Effector memory CD4-positive, alpha-beta T cell (primary cell): Measurements from ENCODE around the gene CD24.

Source experiments
- DNase-seq, 3 donors: peaks; one replicate each; pipeline ENCODE4 v3.0.0-alpha.2; 2020
- H3K27ac ChIP-seq: 2 replicates; pipeline ENCODE4 v1.7.0; 2013; ENCODE audit warnings: mild to moderate bottlenecking, low read length, moderate library complexity; ENCODE audit not compliant: insufficient read depth, poor library complexity, severe bottlenecking
- H3K27me3 ChIP-seq: replicated peaks from 2 replicates; pipeline ENCODE4 v1.7.0; 2013; ENCODE audit warnings: mild to moderate bottlenecking, low read length; ENCODE audit not compliant: insufficient read depth, control insufficient read depth, poor library complexity, severe bottlenecking
- H3K36me3 ChIP-seq: 2 replicates; pipeline ENCODE4 v1.7.0; 2013; ENCODE audit warnings: mild to moderate bottlenecking, low read length, moderate library complexity; ENCODE audit not compliant: control insufficient read depth, insufficient read depth
- H3K4me1 ChIP-seq: 2 replicates; pipeline ENCODE4 v1.7.0; 2013; ENCODE audit warnings: low read length, mild to moderate bottlenecking; ENCODE audit not compliant: control insufficient read depth, insufficient read depth, poor library complexity, severe bottlenecking
- H3K4me3 ChIP-seq: 2 replicates; pipeline ENCODE4 v1.7.0; 2013; ENCODE audit warnings: low read length, low read depth, mild to moderate bottlenecking; ENCODE audit not compliant: insufficient read depth, poor library complexity, severe bottlenecking
- H3K9me3 ChIP-seq: 2 replicates; pipeline ENCODE4 v1.7.0; 2013; ENCODE audit warnings: mild to moderate bottlenecking, low read length, moderate library complexity; ENCODE audit not compliant: control insufficient read depth

CD24 gene

GRCh38 chr6:106981926-106982325 lies 7.4 kb upstream of the CD24 start:
- Histone ChIP-seq H3K36me3 (no peaks in the 10 kb centered on the region), H3K9me3 (no peaks in the 10 kb centered on the region), H3K4me1 (no peaks in the 10 kb centered on the region), H3K27ac (no peak overlapping the region), H3K4me3 (no peak overlapping the region), H3K27me3 (no peaks in the 10 kb centered on the region)
- no peak for DNase-seq

- Histone ChIP-seq H3K27me3 (no peaks in the 10 kb centered on the region), H3K9me3 (no peaks in the 10 kb centered on the region), H3K4me1 (no peaks in the 10 kb centered on the region), H3K27ac (no peak overlapping the region), H3K36me3 (no peaks in the 10 kb centered on the region), H3K4me3 (no peak overlapping the region)
- DNase-seq: no peak
These were observed 6.4 kb upstream of the CD24 start for GRCh38 chr6:106980926-106981325.

GRCh38 chr6:106979435-106979884 lies 4.9 kb upstream of the CD24 start:
- Histone ChIP-seq H3K4me1 (peaks cover 9% of the 10 kb centered on the region), H3K36me3 (no peaks in the 10 kb centered on the region), H3K27me3 (peaks cover 9% of the 10 kb centered on the region), H3K9me3 (no peaks in the 10 kb centered on the region), H3K4me3 (no peak overlapping the region), H3K27ac (no peak overlapping the region)
- peak; percentile 33 to 65 (median 44) for DNase-seq

- no peak overlapping the region for H3K27ac ChIP-seq
- no peaks in the 10 kb centered on the region for H3K36me3 ChIP-seq
- H3K27me3 ChIP-seq: peaks cover 23% of the 10 kb centered on the region
- H3K4me3 ChIP-seq: no peak overlapping the region
- H3K4me1 ChIP-seq: peaks cover 17% of the 10 kb centered on the region
- no peak for DNase-seq
- no peaks in the 10 kb centered on the region for H3K9me3 ChIP-seq
These were observed 2.7 kb upstream of the CD24 start for GRCh38 chr6:106977246-106977645.

GRCh38 chr6:106976270-106976669 lies 1.7 kb upstream of the CD24 start:
- Histone ChIP-seq H3K4me3 (no peak overlapping the region), H3K27me3 (peaks cover 23% of the 10 kb centered on the region), H3K27ac (no peak overlapping the region), H3K36me3 (no peaks in the 10 kb centered on the region), H3K4me1 (peaks cover 17% of the 10 kb centered on the region), H3K9me3 (no peaks in the 10 kb centered on the region)
- DNase-seq: no peak

- Histone ChIP-seq H3K4me3 (peak overlapping the region; percentile 10), H3K9me3 (no peaks in the 10 kb centered on the region), H3K27ac (no peak overlapping the region), H3K27me3 (peaks cover 23% of the 10 kb centered on the region), H3K4me1 (peaks cover 17% of the 10 kb centered on the region), H3K36me3 (no peaks in the 10 kb centered on the region)
- no peak for DNase-seq
These were observed 1.2 kb upstream of the CD24 start for GRCh38 chr6:106975738-106976064.

- DNase-seq: no peak
- H3K4me1 ChIP-seq: peaks cover 17% of the 10 kb centered on the region
- no peaks in the 10 kb centered on the region for H3K36me3 ChIP-seq
- H3K27ac ChIP-seq: no peak overlapping the region
- H3K27me3 ChIP-seq: peaks cover 23% of the 10 kb centered on the region
- H3K4me3 ChIP-seq: peak overlapping the region; percentile 49
- no peaks in the 10 kb centered on the region for H3K9me3 ChIP-seq
These were observed 639 bp upstream of the CD24 start for GRCh38 chr6:106974999-106975737.

GRCh38 chr6:106973836-106974335 lies 643 bp downstream of the CD24 start:
- peaks cover 23% of the 10 kb centered on the region for H3K27me3 ChIP-seq
- no peaks in the 10 kb centered on the region for H3K9me3 ChIP-seq
- no peak for DNase-seq
- peak overlapping the region; percentile 37 for H3K4me3 ChIP-seq
- peaks cover 17% of the 10 kb centered on the region for H3K4me1 ChIP-seq
- no peaks in the 10 kb centered on the region for H3K36me3 ChIP-seq
- no peak overlapping the region for H3K27ac ChIP-seq

GRCh38 chr6:106973018-106973835 lies 1.3 kb downstream of the CD24 start:
- Histone ChIP-seq H3K27ac (no peak overlapping the region), H3K4me1 (peaks cover 17% of the 10 kb centered on the region), H3K4me3 (no peak overlapping the region), H3K9me3 (no peaks in the 10 kb centered on the region), H3K27me3 (peaks cover 23% of the 10 kb centered on the region), H3K36me3 (no peaks in the 10 kb centered on the region)
- no peak for DNase-seq

- no peak overlapping the region for H3K4me3 ChIP-seq
- H3K9me3 ChIP-seq: no peaks in the 10 kb centered on the region
- H3K27ac ChIP-seq: no peak overlapping the region
- no peak for DNase-seq
- H3K27me3 ChIP-seq: peaks cover 23% of the 10 kb centered on the region
- peaks cover 17% of the 10 kb centered on the region for H3K4me1 ChIP-seq
- H3K36me3 ChIP-seq: no peaks in the 10 kb centered on the region
These were observed 2.0 kb downstream of the CD24 start for GRCh38 chr6:106972500-106972899.
